Measurements from ENCODE around the gene CCM2. TPM values are rescaled to one million over a fixed set of nuclear protein-coding genes. Genes with fewer than 3 reads are reported as not detected.

CCM2 gene
- polyA plus RNA-seq, 1 donor from 2014 or later: 25.8 TPM

GRCh38 chr7:45065031-45065995 is 65.3 kb downstream of the CCM2 start:
- Histone ChIP-seq H3K4me3 (ENCODE audit: low read length) (no peak overlapping the region), H3K79me2 (replicated peaks; ENCODE audit: insufficient read depth, low read length) (no peaks in the 10 kb centered on the region), H4K20me1 (ENCODE audit: insufficient read depth) (no peaks in the 10 kb centered on the region), H3K27ac (ENCODE audit: low read length) (no peak overlapping the region), H3K4me2 (ENCODE audit: low read length) (no peak overlapping the region), H3K9ac (ENCODE audit: low read length) (no peak overlapping the region), H2AFZ (ENCODE audit: low read depth, low read length) (no peak overlapping the region), H3F3A (ENCODE audit: insufficient read depth, low read length, poor library complexity, severe bottlenecking) (no peaks in the 10 kb centered on the region), H3K9me3 (ENCODE audit: low read length) (no peaks in the 10 kb centered on the region), H3K36me3 (ENCODE audit: insufficient read depth, low read length) (no peaks in the 10 kb centered on the region), H3K9me2 (ENCODE audit: insufficient read depth, low read length) (no peaks in the 10 kb centered on the region), H3K27me3 (ENCODE audit: insufficient read depth, low read depth, low read length) (no peaks in the 10 kb centered on the region)
- TF ChIP-seq POLR2AphosphoS5 (IDR thresholded peaks at IDR 0.05): no peak
- TF ChIP-seq MXI1 (conservative IDR thresholded peaks at IDR 0.05; ENCODE audit: poor library complexity, severe bottlenecking): no peak
- no peak for TF ChIP-seq REST (IDR thresholded peaks at IDR 0.05; ENCODE audit: borderline replicate concordance)
- no peak for TF ChIP-seq TAF1 (IDR thresholded peaks at IDR 0.05; ENCODE audit: low read depth)

- Histone ChIP-seq H3K9me2 (ENCODE audit: insufficient read depth, low read length) (no peaks in the 10 kb centered on the region), H3K9ac (ENCODE audit: low read length) (no peak overlapping the region), H3F3A (ENCODE audit: insufficient read depth, low read length, poor library complexity, severe bottlenecking) (no peaks in the 10 kb centered on the region), H3K79me2 (replicated peaks; ENCODE audit: insufficient read depth, low read length) (no peaks in the 10 kb centered on the region), H2AFZ (ENCODE audit: low read depth, low read length) (no peak overlapping the region), H3K36me3 (ENCODE audit: insufficient read depth, low read length) (no peaks in the 10 kb centered on the region), H3K27me3 (ENCODE audit: insufficient read depth, low read depth, low read length) (no peaks in the 10 kb centered on the region), H3K4me3 (ENCODE audit: low read length) (no peak overlapping the region), H3K4me2 (ENCODE audit: low read length) (no peak overlapping the region), H4K20me1 (ENCODE audit: insufficient read depth) (no peaks in the 10 kb centered on the region), H3K27ac (ENCODE audit: low read length) (no peak overlapping the region), H3K9me3 (ENCODE audit: low read length) (no peaks in the 10 kb centered on the region)
- TF ChIP-seq EP300 (conservative IDR thresholded peaks at IDR 0.05; ENCODE audit: poor library complexity, severe bottlenecking): no peak
These were observed 66.4 kb downstream of the CCM2 start for GRCh38 chr7:45066409-45066808.

- Histone ChIP-seq H3K27ac (ENCODE audit: low read length) (no peak overlapping the region), H3K4me3 (ENCODE audit: low read length) (no peak overlapping the region), H4K20me1 (ENCODE audit: insufficient read depth) (no peaks in the 10 kb centered on the region), H3K9ac (ENCODE audit: low read length) (no peak overlapping the region), H3K79me2 (replicated peaks; ENCODE audit: insufficient read depth, low read length) (no peaks in the 10 kb centered on the region), H2AFZ (ENCODE audit: low read depth, low read length) (no peak overlapping the region), H3K9me2 (ENCODE audit: insufficient read depth, low read length) (no peaks in the 10 kb centered on the region), H3F3A (ENCODE audit: insufficient read depth, low read length, poor library complexity, severe bottlenecking) (no peaks in the 10 kb centered on the region), H3K36me3 (ENCODE audit: insufficient read depth, low read length) (no peaks in the 10 kb centered on the region), H3K27me3 (ENCODE audit: insufficient read depth, low read depth, low read length) (no peaks in the 10 kb centered on the region), H3K9me3 (ENCODE audit: low read length) (no peaks in the 10 kb centered on the region), H3K4me2 (ENCODE audit: low read length) (no peak overlapping the region)
- no peak for TF ChIP-seq MXI1 (conservative IDR thresholded peaks at IDR 0.05; ENCODE audit: poor library complexity, severe bottlenecking)
- no peak for TF ChIP-seq CTCF (IDR thresholded peaks at IDR 0.05; ENCODE audit: poor library complexity, severe bottlenecking)
- no peak for TF ChIP-seq EZH2 (IDR thresholded peaks at IDR 0.05; ENCODE audit: borderline replicate concordance, insufficient read depth, low read length, poor library complexity, severe bottlenecking)
- TF ChIP-seq REST (IDR thresholded peaks at IDR 0.05; ENCODE audit: borderline replicate concordance): no peak
- no peak for TF ChIP-seq TAF1 (IDR thresholded peaks at IDR 0.05; ENCODE audit: low read depth)
These were observed 67.6 kb downstream of the CCM2 start for GRCh38 chr7:45067582-45067981.
